IMR-90 (cell line): Measurements from ENCODE around the gene SLC30A1. TPM values are rescaled to one million over a fixed set of nuclear protein-coding genes. Genes with fewer than 3 reads are reported as not detected.
A peak's percentile ranks its signal among the peaks of the same experiment; 100 is the strongest.

ENCODE experiments used
- ATAC-seq: fragments of 200-7000 bp; cut with Tn5 transposase; 2 replicates; pipeline ENCODE4 v1.9.1; 2020; ENCODE audit warnings: low read depth, mild to moderate bottlenecking, moderate library complexity
- BruUV-seq: library from RNA; stranded (reverse); fragments of 400-500 nt; replicated peaks from 2 replicates; lab custom pipeline; 2021; lab: Mats Ljungman, UMichigan
- CTCF ChIA-PET: fragments of 300-600 bp; formaldehyde crosslinking; extraction: SDS; loops from one replicate; lab custom pipeline; 2021; ENCODE audit warnings: antibody characterized with exemption; lab: Yijun Ruan, JAX
- POLR2A ChIA-PET: fragments of 300-600 bp; sonication (Branson Sonifier 250); formaldehyde crosslinking; loops from one replicate; lab custom pipeline; 2022; ENCODE audit warnings: antibody characterized with exemption; ENCODE audit not compliant: unreplicated experiment; lab: Charles Lee
- DNase-seq: peaks from one replicate; pipeline ENCODE4 v3.0.0; 2013
- H2AFZ ChIP-seq: replicated peaks from 2 replicates; pipeline ENCODE3; 2013; ENCODE audit warnings: low read length, mild to moderate bottlenecking; ENCODE audit not compliant: poor library complexity
- H2AK5ac ChIP-seq: 2 replicates; pipeline ENCODE4 v1.6.1; 2013; ENCODE audit warnings: low read depth, low read length, inconsistent platforms
- H2AK9ac ChIP-seq: replicated peaks from 2 replicates; pipeline ENCODE3; 2013; ENCODE audit warnings: mild to moderate bottlenecking, low read depth, low read length, moderate library complexity; ENCODE audit not compliant: poor library complexity
- H2BK120ac ChIP-seq: 2 replicates; pipeline ENCODE4 v1.6.1; 2013; ENCODE audit warnings: low read depth, low read length, inconsistent platforms
- H2BK15ac ChIP-seq: 3 replicates; pipeline ENCODE4 v1.6.1; 2013; ENCODE audit warnings: low read depth, low read length, inconsistent platforms
- H2BK20ac ChIP-seq: 2 replicates; pipeline ENCODE4 v1.6.1; 2013; ENCODE audit warnings: low read depth, mild to moderate bottlenecking, inconsistent platforms, low read length, moderate library complexity
- H2BK5ac ChIP-seq: 2 replicates; pipeline ENCODE4 v1.6.1; 2013; ENCODE audit warnings: mild to moderate bottlenecking, low read depth, low read length, inconsistent platforms; ENCODE audit not compliant: poor library complexity, severe bottlenecking
- H3K14ac ChIP-seq: replicated peaks from 2 replicates; pipeline ENCODE4 v1.6.1; 2013; ENCODE audit warnings: low read depth, low read length, inconsistent platforms
- H3K18ac ChIP-seq: 2 replicates; pipeline ENCODE4 v1.6.1; 2013; ENCODE audit warnings: low read depth, low read length, control low read depth
- H3K23ac ChIP-seq: 2 replicates; pipeline ENCODE4 v1.6.1; 2013; ENCODE audit warnings: low read depth, low read length, inconsistent platforms
- H3K27ac ChIP-seq: 2 replicates; pipeline ENCODE4 v1.5.1; 2013; ENCODE audit warnings: mild to moderate bottlenecking, control low read depth, low read length; ENCODE audit not compliant: insufficient read depth
- H3K27me3 ChIP-seq: 2 replicates; pipeline ENCODE4 v1.6.1; 2013; ENCODE audit warnings: low read length; ENCODE audit not compliant: control insufficient read depth, insufficient read depth
- H3K36me3 ChIP-seq: 2 replicates; pipeline ENCODE4 v1.6.1; 2013; ENCODE audit warnings: low read length, mixed read lengths; ENCODE audit not compliant: control insufficient read depth, insufficient read depth
- H3K4ac ChIP-seq: 2 replicates; pipeline ENCODE4 v1.6.1; 2013; ENCODE audit warnings: low read depth, low read length, inconsistent platforms
- H3K4me1 ChIP-seq: 2 replicates; pipeline ENCODE4 v1.6.1; 2013; ENCODE audit warnings: low read length, mixed read lengths; ENCODE audit not compliant: control insufficient read depth, insufficient read depth
- H3K4me2 ChIP-seq: 2 replicates; pipeline ENCODE4 v1.6.1; 2013; ENCODE audit warnings: low read depth, mild to moderate bottlenecking, control low read depth, low read length, moderate library complexity
- H3K4me3 ChIP-seq: 2 replicates; pipeline ENCODE4 v1.5.1; 2013; ENCODE audit warnings: low read depth, mild to moderate bottlenecking, control low read depth, low read length, moderate library complexity; ENCODE audit not compliant: insufficient read depth
- H3K56ac ChIP-seq: 2 replicates; pipeline ENCODE4 v1.6.1; 2013; ENCODE audit warnings: low read length, inconsistent platforms; ENCODE audit not compliant: insufficient read depth; ENCODE audit errors: extremely low read depth
- H3K79me1 ChIP-seq, 2 experiments: 2 replicates each; pipeline ENCODE4 v1.6.1; 2013; ENCODE audit warnings: low read length in 2 of 2, inconsistent platforms in 1 of 2, low read depth in 1 of 2
- H3K9ac ChIP-seq: 2 replicates; pipeline ENCODE4 v1.6.1; 2013; ENCODE audit warnings: low read depth, low read length, control low read depth
- H3K9me1 ChIP-seq: 2 replicates; pipeline ENCODE4 v1.6.1; 2013; ENCODE audit warnings: low read length, inconsistent platforms; ENCODE audit not compliant: insufficient read depth
- H3K9me3 ChIP-seq: 2 replicates; pipeline ENCODE4 v1.6.1; 2013; ENCODE audit warnings: low read length; ENCODE audit not compliant: control insufficient read depth, insufficient read depth
- H4K20me1 ChIP-seq: 2 replicates; pipeline ENCODE4 v1.6.1; 2013; ENCODE audit warnings: low read length, inconsistent platforms; ENCODE audit not compliant: insufficient read depth
- H4K5ac ChIP-seq: 2 replicates; pipeline ENCODE4 v1.6.1; 2013; ENCODE audit warnings: mild to moderate bottlenecking, low read depth, low read length, control low read depth
- H4K8ac ChIP-seq, 2 experiments: 2 replicates each; pipeline ENCODE4 v1.6.1; 2013; ENCODE audit warnings: low read depth in 2 of 2, low read length in 2 of 2, control low read depth in 1 of 2, inconsistent platforms in 1 of 2
- H4K91ac ChIP-seq: 2 replicates; pipeline ENCODE4 v1.6.1; 2013; ENCODE audit warnings: low read depth, low read length, inconsistent platforms; ENCODE audit not compliant: insufficient read depth
- CEBPB ChIP-seq: IDR thresholded peaks from 2 replicates; pipeline ENCODE4 v1.6.1; 2012; ENCODE audit warnings: low read depth, low read length, improper control_type of control experiment
- RAD21 ChIP-seq: IDR thresholded peaks from 2 replicates; pipeline ENCODE4 v1.6.1; 2012; ENCODE audit warnings: low read length, improper control_type of control experiment
- WGBS, 2 experiments: methylation state at CpG; one replicate each; pipeline versions ENCODE4 v1.1.5 to v1.1.7; 2013; ENCODE audit warnings: missing lambda C conversion rate in 2 of 2; ENCODE audit not compliant: insufficient read length in 1 of 2; ENCODE audit errors: extremely low coverage in 2 of 2; 5-methylcytosine and 5-hydroxymethylcytosine counted together
- dilution Hi-C: fragments of 300-500 bp; cut with HindIII; formaldehyde crosslinking; loops from one replicate; pipeline ENCODE4 v1.14.3; 2018; ENCODE audit warnings: low sequenced_read_pairs; ENCODE audit not compliant: unreplicated experiment
- in situ Hi-C: fragments of 300-500 bp; cut with MboI; formaldehyde crosslinking; loops from 3 replicates; pipeline ENCODE4 v1.14.3; 2019; ENCODE audit warnings: low sequenced_read_pairs, inconsistent platforms, mixed read lengths
- intact Hi-C: fragments of 100-400 bp; cut with micrococcal nuclease; formaldehyde crosslinking; loops from 2 replicates; pipeline ENCODE4 v1.10.0; 2022
- polyA plus RNA-seq, 3 experiments: library from polyadenylated mRNA; depleted of rRNA; stranded (reverse); fragments of >200 nt; gene quantifications; 2 replicates each; pipeline ENCODE4 v1.2.3, GENCODE V29; 2012; ENCODE audit warnings: low replicate concordance in 1 of 3
- total RNA-seq: library from RNA; depleted of rRNA; stranded (reverse); fragments of >200 nt; gene quantifications from 2 replicates; pipeline ENCODE4 v1.2.3, GENCODE V29; 2012

The SLC30A1 gene
- total and polyA plus RNA-seq, 2 of the 4 experiments (the other 2 are of a cell fraction): 5.4 to 8.4 TPM

DNA sequence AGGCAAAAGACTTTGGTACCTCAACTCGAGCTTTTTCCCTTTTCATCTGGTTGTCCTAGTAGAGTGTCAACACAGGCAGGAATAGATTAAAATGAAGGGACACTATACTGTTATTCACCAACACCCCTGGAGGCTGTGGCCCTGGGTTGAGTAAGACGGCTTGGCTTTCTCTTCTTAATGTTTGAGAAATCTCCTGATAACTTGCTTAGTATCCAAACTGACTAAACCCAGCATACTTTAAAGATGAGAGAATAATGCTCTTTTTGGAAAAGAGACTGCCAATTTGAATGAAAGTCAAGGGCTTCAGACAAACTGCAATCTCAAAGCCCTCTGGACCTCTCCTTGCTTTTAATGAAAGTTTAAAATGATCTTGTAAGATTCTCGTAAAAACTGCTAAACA lies 2.6 kb upstream of the SLC30A1 start:
- peaks cover 8% of the 10 kb centered on the region for H3K4me1 ChIP-seq
- H3K14ac ChIP-seq: no peak overlapping the region
- ATAC-seq (peak; percentile 2; the same call in 1 of the 2 replicates), DNase-seq (peak; percentile 78)
- H3K4ac ChIP-seq: no peak overlapping the region; the same call in 1 of the 2 replicates
- H4K8ac ChIP-seq: no peak overlapping the region
- dilution Hi-C loops (no loop called here), in situ Hi-C loops (no loop called here), intact Hi-C loops (no loop called here)
- TF ChIP-seq CEBPB: peak; percentile 78
- TF ChIP-seq RAD21: no peak
- peak overlapping the region; percentile 1; the same call in 1 of the 2 replicates for H3K27ac ChIP-seq
- no CpG with 5 or more reads among the region's 3 CpGs for WGBS, 2 experiments
- no peak overlapping the region for H3K4me2 ChIP-seq
- no peak overlapping the region for H2BK20ac ChIP-seq
- H3K4me3 ChIP-seq: no peak overlapping the region
- no peak overlapping the region for H2AK9ac ChIP-seq
- H2BK15ac ChIP-seq: no peak overlapping the region
- no peaks in the 10 kb centered on the region for H3K36me3 ChIP-seq
- no peaks in the 10 kb centered on the region for H3K9me1 ChIP-seq
- H4K5ac ChIP-seq: no peak overlapping the region
- H3K23ac ChIP-seq: no peak overlapping the region
- no peaks in the 10 kb centered on the region; the same call in 1 of the 2 replicates for H4K20me1 ChIP-seq
- H3K9me3 ChIP-seq: no peaks in the 10 kb centered on the region
- no peak overlapping the region for H3K9ac ChIP-seq
- ChIA-PET POLR2A (no interaction called here), CTCF (interaction anchor here (0.7 to 1.4 kb wide), 2 partner anchors 67 to 74 kb away, joined by 3 to 4 read pairs; no protein-coding TSS in a partner anchor)
- no peak overlapping the region for H3K56ac ChIP-seq
- H2AK5ac ChIP-seq: no peak overlapping the region
- H3K18ac ChIP-seq: no peak overlapping the region
- BruUV-seq: no TSS peak
- peak overlapping the region; percentile 59 for H2BK5ac ChIP-seq
- no peak overlapping the region for H2BK120ac ChIP-seq
- no peak overlapping the region for H2AFZ ChIP-seq
- peaks cover 0 to 14% of the 10 kb centered on the region in 2 experiments; a peak in 1 of 4 replicates for H3K79me1 ChIP-seq
- H4K91ac ChIP-seq: no peak overlapping the region
- H3K27me3 ChIP-seq: no peaks in the 10 kb centered on the region
